ENCODE results near the gene ATG4B. TPM values are rescaled to one million over a fixed set of nuclear protein-coding genes. Genes with fewer than 3 reads are reported as not detected.

Gene ATG4B
- total RNA-seq, 2 donors from 2014 or later: 52.0 to 86.1 TPM

GRCh38 chr2:241595600-241596140, 41.8 kb upstream of the ATG4B start:
- DNase-seq (ENCODE audit: low spot score) (no peak), ATAC-seq (ENCODE audit: insufficient number of reproducible peaks, low FRiP score, low read depth) (no peak)
- no peak for TF ChIP-seq CTCF (IDR thresholded peaks at IDR 0.05)
- Histone ChIP-seq H3K4me1 (ENCODE audit: control insufficient read depth in 1 of 2, low read depth in 2 of 2) (no peaks in the 10 kb centered on the region), H3K9me3 (no peaks in the 10 kb centered on the region), H3K4me3 (no peak overlapping the region), H3K27me3 (replicated peaks; ENCODE audit: insufficient read depth) (no peaks in the 10 kb centered on the region), H3K36me3 (peaks cover 17% of the 10 kb centered on the region), H3K27ac (no peak overlapping the region)

- no peak for ATAC-seq (ENCODE audit: insufficient number of reproducible peaks, low FRiP score, low read depth)
- peaks cover 32% of the 10 kb centered on the region for H3K36me3 ChIP-seq
These were observed 39.9 kb upstream of the ATG4B start for GRCh38 chr2:241597561-241597960.

GRCh38 chr2:241598061-241598460, 39.4 kb upstream of the ATG4B start:
- no peak for DNase-seq (ENCODE audit: low spot score)
- Histone ChIP-seq H3K36me3 (peaks cover 35% of the 10 kb centered on the region), H3K4me3 (no peak overlapping the region), H3K27me3 (replicated peaks; ENCODE audit: insufficient read depth) (no peaks in the 10 kb centered on the region), H3K9me3 (no peaks in the 10 kb centered on the region), H3K27ac (no peak overlapping the region), H3K4me1 (ENCODE audit: control insufficient read depth in 1 of 2, low read depth in 2 of 2) (no peaks in the 10 kb centered on the region)
- no peak for TF ChIP-seq CTCF (IDR thresholded peaks at IDR 0.05)
- ATAC-seq (ENCODE audit: insufficient number of reproducible peaks, low FRiP score, low read depth): no peak

More at GRCh38 chr2:241597561-241597960, 39.9 kb upstream of the ATG4B start:
- Histone ChIP-seq H3K4me1 (ENCODE audit: control insufficient read depth in 1 of 2, low read depth in 2 of 2) (no peaks in the 10 kb centered on the region), H3K9me3 (no peaks in the 10 kb centered on the region), H3K4me3 (no peak overlapping the region), H3K27me3 (replicated peaks; ENCODE audit: insufficient read depth) (no peaks in the 10 kb centered on the region), H3K27ac (no peak overlapping the region)
- no peak for TF ChIP-seq CTCF (IDR thresholded peaks at IDR 0.05)
- DNase-seq (ENCODE audit: low spot score): no peak

- H3K4me3 ChIP-seq: no peak overlapping the region
- no peaks in the 10 kb centered on the region for H3K4me1 ChIP-seq (ENCODE audit: control insufficient read depth in 1 of 2, low read depth in 2 of 2)
- TF ChIP-seq CTCF (IDR thresholded peaks at IDR 0.05): no peak
- H3K9me3 ChIP-seq: no peaks in the 10 kb centered on the region
- no peak for ATAC-seq (ENCODE audit: insufficient number of reproducible peaks, low FRiP score, low read depth)
- DNase-seq (ENCODE audit: low spot score): no peak
- no peak overlapping the region for H3K27ac ChIP-seq
- H3K36me3 ChIP-seq: peaks cover 35% of the 10 kb centered on the region
- no peaks in the 10 kb centered on the region for H3K27me3 ChIP-seq (replicated peaks; ENCODE audit: insufficient read depth)
These were observed 39.0 kb upstream of the ATG4B start for GRCh38 chr2:241598487-241598886.

GRCh38 chr2:241599615-241600014, 37.9 kb upstream of the ATG4B start:
- ATAC-seq (ENCODE audit: insufficient number of reproducible peaks, low FRiP score, low read depth): no peak
- peaks cover 27% of the 10 kb centered on the region for H3K36me3 ChIP-seq

More at GRCh38 chr2:241599615-241600014, 37.9 kb upstream of the ATG4B start:
- no peak for DNase-seq (ENCODE audit: low spot score)
- Histone ChIP-seq H3K4me3 (no peak overlapping the region), H3K4me1 (ENCODE audit: control insufficient read depth in 1 of 2, low read depth in 2 of 2) (no peaks in the 10 kb centered on the region), H3K9me3 (no peaks in the 10 kb centered on the region), H3K27ac (no peak overlapping the region), H3K27me3 (replicated peaks; ENCODE audit: insufficient read depth) (no peaks in the 10 kb centered on the region)
- TF ChIP-seq CTCF (IDR thresholded peaks at IDR 0.05): no peak
